NOMO-1 treated with DMSO at 0.1 percent for 48 hours (cell line): ENCODE results near the gene AAR2.
A peak's percentile ranks its signal among the peaks of the same experiment; 100 is the strongest.

Experiments
- DNase-seq: peaks from one replicate; lab custom pipeline; 2025; ENCODE audit not compliant: unreplicated experiment; lab: John Stamatoyannopoulos, UW

The AAR2 gene

DNA sequence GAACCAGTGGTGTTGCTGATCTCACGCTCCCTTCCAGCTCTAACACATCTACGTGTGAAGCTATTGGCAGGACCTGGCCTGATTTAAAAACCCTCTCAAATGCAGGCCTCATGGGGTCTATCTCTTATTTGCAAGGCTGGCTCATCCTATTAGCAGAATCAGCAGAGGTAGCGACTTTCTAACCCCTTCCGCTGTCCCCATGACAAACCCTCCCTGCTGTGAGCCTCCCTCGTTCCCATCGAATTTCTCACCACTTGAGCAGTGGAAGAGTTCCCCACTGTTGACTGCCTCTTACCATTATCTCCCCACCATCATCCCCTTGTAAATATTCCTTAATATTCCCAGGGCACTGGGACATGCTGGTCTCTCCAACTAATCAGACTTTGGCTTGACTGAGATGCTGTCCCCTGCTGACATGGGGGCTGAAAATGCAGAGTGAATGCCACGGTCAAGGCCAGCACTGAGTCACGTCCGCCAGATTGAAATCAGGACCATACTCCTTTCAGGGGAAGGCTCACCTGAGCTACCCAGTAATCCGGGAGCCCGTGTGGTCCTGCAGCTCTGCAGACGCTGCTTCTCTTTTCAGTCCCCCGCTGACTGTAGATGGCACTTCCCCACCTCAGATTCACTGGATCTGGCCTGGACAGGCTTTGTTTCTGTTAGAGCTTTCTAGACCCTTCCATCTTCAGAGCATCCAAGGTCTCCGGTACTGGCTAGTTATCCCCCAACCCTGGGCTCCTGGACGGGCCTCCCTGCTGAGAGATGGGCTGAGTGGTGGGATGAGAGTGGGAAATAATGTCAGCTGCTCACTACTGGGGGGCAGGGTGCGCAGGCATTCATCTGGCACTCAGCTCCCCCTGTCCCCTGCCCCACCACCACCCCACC, 23.1 kb downstream of the AAR2 start:
- DNase-seq = no peak

DNA sequence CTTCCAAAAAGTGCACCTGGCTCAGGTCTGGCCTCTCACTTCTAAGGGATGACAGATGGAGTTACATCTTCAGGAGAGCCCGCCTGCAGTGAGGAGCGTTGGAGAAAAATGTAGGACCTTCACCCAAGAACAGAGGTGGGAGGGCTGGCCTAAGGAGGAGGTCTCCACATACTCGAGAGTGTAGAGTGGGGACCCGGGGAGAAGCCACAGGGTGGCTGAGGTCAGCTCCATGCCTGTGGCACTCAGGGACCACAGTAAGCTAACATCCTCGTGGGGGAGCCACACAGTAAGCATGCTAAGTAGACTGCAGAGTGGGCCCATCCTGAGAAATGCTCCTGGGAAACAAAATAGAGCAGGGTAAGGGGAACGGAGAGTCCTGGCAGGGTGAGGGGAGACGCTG, 24.0 kb downstream of the AAR2 start:
- DNase-seq = no peak

DNA sequence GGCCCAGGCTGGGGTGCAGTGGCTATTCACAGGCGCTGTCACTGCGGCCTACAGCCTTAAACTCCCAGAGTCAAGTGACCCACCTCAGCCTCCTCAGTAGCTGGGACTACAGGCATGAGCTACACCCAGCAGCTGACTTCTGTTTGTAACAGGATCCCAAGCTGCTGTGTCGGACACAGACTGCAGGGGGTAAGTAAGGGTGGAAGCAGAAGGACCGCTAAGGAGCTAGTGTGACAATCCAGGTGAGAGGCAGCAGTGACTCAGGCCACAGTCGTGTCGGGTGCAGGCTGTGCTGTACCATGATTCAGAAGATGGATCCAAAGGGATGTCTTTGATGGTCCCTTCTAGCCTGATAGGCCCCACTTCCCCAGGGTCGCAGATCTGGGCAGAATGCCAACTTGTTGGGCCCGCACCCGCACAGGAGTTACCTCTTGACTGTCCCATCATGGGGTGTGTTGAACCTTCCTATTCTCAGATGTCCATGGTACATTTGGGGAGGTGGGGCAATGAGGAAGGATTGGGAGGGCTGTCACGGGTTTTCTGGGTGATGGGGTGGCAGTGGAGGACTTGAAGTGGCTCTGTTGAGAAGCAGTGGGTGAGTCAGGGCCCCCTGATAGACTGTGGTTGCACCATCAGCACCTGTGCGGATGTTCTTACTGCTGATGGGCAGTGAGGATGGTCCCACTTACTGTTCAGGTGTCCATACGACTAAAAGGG, 25.3 kb downstream of the AAR2 start:
- DNase-seq = no peak

DNA sequence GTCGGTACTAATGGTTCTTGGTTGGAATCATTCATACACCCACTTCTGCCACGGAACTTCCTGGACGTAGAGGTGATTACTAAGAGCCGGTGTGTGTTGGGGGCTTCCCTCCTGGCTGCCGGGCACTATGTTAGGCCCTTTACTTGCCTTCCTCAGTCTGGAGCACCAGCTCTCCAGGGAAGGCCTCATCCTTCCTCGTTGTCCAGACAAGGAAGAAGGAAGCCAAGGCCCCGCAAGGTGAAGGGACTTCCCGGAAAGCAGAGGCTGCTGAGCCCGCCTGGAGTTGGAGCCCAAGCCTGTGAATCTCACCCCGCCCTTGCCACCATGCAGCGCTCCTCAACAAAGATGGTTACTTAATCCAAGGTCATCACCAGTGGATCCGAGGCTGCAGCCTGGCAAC, 26.2 kb downstream of the AAR2 start:
- DNase-seq = no peak

DNA sequence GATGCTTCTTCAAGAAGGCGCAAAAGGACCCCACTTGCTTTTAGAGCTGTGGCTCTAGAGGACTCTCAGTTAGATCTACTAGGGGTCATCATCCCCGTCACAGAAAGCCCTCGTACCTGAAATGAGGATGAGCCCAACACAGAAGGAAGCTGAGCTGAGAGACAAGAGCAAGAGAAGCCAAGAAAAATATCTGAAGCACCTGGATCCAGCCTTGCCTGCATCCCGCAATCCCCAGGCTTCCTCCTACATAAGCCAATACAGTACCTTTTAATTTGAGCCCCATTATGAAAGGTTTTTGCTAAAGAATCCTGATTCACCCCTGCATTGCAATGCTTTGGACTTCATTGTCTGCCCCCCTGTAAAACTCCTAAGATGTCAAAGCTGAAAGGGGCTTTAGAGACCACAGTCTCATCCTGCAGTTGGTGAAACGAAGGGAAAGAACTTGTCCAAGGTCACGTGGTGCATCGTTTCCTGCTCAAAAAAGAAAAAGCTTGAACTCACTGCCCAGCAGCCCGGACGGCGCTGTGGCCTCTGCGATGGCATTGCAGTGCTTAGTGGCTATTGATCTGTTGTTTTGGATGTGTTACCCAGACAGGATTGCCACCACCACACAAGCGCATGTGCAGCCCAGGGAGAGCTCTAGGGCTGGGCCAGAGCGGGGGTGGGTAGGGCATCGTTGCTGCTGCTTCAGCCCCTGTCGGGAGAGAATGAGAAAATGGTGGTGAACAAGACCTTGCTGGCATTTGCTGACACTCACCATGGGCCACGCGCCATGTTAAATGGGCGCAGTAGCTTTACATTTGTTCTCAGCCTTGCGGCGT, 28.4 kb downstream of the AAR2 start:
- no peak for DNase-seq

DNA sequence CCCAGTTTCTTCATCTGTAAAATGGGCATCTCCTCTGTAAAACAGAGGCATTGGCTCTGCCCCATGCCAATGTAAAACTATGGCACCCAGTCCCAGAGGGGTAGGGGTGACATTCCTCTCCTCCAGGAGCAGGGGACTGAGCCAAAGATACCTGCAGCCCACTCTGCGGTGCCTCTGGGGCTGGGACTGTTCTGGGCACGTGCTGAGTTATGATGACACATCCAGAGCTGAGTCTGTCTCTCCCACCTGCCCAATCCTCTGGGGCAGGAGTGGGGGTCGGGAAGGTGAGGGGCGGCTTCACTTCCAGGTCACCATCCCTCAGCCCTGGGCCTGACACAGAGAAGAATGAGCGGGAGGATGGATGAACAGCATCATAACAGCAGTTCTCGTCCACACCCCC, 29.9 kb downstream of the AAR2 start:
- DNase-seq = no peak

DNA sequence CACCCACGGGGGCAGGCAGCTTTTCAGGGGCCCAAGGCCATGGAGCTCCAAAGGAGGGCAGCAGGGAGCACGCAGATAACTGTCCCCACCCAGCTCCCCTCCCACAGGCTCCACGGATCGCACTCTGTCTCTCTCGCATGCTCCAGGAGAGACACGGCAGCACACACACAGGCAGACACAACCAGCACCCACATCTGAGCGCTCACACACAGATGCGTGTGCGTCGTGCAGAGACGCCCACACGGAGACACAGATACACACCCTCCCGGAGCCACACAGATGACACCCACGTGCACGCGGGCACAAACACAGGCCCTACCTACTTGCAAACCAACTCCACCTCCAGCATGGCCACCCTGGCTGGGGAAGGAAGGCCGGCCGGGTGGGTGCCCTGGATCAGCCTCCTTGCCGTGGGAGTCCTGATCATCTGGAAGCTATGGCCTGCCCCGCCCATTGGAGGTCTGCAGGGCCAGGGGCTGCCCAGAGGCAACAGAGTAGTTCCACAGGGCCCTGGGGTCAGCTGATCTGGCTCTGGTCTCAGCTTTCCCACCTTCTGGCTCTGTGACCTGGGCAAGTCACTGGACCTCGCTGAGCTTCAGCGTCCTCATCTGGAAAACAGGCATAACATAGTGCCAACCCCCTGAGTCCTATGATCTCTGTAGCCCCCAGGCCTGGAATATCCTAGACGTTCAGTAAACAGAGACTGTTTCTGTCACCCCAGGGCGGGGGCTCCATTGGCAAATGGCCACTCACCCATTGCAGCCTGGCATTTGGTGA, 31.5 kb downstream of the AAR2 start:
- no peak for DNase-seq

DNA sequence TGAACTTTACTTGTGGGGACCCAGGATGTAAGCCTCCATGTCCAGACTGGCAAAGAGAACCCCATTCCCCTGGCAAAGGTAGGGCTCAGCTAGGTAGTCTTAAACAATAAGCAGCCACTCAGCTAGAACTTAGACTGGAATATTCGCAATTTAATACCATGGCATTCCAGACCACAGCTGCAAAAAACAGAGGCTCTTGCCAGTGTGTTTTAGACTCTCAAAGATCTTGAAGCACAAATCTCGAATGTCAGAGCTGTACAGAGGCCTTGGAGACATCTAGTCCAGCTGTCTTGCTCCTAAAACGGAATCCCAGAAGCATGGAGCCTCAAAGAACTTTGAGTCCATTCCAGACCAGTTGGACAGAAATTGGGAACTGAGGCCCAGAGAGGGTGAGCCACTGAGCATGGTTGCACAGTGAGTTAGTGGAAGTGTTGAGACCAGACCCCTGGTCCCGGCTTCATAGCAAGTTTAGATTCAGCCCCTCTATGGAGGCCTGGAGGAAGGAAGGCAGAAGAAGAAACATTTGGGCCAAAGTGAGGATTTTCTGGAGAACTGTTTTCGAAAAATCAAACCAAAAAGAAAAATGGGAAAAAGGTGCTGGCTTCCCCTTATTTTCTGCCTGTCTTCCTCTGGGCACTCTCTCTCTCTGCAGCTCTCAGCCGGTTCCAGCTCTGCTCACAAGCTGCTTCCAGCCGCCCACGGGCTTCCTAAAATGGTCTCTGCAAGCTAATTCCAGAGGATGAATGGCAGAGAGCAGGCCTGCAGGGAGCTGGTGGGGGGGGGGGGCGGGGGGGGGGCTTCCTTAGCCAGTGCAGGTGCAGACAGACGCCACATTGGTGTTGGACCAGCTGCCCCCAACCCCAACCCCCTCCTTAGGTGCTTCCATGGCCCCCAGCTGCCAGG, 32.4 kb downstream of the AAR2 start:
- no peak for DNase-seq

DNA sequence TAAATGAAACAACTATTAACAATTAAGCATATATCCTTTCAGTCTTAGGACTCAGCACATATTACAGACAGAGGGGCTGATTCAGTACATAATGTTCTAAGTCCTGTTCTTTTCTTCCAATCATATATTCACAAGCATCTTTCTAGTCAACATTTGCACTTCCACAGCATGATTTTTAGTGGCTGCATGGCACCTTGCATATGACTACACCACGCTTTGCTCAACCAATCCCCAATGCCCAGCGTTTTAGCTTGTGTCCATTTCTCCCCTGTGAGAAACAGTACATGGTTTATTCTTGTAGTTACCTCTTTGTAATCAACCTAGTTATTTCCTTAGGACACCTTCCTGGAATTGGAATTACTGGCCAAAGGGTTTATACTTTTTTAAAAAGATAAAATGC, 33.2 kb downstream of the AAR2 start:
- no peak for DNase-seq

DNA sequence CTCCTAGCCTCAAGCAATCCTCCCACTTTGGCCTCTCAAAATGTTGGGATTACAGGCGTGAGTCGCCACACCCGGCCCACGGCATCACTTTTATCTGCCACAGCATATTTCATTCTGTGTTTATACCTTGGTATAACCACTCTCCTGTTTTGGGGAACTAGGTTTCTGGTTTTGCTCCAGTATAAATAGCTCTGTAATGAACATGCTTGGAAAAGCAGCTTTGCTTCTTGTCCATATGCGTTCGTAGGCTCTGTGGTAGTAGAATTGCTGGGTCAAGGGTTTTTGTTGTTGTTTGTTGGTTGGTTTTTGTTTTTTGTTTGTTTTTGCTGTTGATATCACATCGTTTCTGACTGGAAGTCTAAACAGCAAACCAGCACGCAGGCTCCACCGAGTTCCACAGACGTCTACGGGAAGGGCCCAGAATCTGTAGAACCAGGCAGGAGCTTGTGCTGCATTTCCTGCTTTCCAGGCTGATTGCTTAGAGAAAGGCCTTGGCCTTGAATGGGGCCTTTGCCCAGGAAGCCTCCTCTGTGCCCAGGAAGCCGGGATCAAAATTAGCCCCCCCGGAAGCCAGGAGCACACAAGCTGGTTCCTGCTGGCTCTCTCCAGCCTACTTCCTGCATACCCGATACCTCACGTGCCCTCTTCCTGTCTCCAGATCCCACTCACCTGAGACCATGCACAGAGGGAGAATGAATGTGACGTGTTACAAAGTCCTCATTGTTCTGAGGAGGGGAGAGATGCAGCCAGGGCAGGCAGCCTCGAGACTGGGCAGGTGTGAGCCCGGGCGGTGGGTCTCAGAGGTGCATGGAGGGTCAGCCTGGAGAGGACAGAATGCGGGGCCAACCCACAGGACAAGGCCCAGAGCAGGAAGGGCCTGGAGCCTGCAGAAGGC, 34.7 kb downstream of the AAR2 start:
- DNase-seq = no peak

DNA sequence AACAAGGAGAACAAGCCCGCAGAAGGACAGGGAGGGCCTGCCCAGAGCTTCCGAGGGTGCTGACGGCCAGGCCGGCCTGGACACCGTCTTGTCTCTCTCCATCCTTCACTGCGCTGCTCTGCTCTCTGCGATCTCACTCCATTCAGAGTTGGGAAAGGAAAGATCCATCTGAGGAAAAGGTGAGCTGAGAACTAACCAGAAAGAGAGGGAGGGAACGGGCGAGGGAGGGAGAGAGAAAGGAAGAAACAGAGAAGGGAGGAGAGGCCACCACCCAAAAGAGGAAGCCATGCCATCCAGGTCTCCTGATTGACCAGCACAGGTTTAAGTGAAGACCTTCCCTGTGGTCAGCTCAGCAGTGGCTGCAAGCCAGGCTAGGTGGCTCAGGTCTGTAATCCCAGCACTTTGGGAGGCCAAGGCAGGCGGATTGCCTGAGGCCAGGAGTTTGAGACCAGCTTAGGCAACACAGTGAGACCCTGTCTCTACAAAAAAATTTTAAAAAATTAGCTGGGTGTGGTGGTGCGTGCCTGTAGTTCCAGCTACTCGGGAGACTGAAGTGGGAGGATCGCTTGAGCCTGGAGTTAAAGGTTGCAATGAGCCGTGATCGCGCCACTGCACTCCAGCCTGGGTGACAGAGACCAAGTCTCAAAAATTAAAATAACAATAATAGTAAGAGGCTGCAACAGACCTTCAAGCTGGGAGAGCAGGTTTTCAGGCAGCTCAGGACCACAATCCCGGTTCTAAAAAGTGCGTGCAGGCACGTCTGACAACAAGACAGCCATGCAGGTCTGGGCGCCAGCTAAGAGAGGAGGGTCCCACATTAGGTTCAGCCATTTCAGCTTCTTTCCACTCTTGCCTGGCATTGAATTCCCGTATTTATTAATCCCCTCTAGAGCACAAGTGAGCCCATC, 35.6 kb downstream of the AAR2 start:
- no peak for DNase-seq

DNA sequence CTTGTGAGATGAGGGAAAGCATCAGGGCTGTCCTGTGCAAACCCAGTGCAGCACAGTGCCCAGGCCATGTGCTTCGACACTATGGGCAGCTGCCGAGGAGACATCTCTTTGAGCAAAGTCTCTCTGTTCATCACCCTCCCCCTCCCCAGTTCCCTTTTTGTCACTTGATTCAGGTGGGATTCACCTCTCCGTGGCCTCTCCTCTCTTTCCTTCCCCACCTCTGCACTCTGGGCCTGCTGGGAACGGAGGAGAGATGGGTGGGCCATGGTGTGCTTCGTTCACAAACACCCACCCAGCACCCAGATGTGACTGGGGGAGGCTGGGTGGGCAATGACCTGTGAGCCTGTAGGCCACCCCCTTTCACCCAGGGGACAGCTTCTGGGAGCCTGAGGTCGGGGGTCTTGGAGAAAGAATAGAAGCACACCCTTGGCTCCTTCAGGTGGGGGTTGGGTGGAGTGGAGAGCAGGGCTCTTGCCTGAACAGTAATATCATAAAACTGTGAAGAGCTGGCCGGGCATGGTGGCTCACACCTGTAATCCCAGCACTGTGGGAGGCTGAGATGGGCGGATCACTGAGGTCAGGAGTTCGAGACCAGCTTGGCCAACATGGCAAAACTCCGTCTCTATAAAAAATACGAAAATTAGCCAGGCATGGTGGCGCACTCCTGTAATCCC, 36.4 kb downstream of the AAR2 start:
- no peak for DNase-seq

DNA sequence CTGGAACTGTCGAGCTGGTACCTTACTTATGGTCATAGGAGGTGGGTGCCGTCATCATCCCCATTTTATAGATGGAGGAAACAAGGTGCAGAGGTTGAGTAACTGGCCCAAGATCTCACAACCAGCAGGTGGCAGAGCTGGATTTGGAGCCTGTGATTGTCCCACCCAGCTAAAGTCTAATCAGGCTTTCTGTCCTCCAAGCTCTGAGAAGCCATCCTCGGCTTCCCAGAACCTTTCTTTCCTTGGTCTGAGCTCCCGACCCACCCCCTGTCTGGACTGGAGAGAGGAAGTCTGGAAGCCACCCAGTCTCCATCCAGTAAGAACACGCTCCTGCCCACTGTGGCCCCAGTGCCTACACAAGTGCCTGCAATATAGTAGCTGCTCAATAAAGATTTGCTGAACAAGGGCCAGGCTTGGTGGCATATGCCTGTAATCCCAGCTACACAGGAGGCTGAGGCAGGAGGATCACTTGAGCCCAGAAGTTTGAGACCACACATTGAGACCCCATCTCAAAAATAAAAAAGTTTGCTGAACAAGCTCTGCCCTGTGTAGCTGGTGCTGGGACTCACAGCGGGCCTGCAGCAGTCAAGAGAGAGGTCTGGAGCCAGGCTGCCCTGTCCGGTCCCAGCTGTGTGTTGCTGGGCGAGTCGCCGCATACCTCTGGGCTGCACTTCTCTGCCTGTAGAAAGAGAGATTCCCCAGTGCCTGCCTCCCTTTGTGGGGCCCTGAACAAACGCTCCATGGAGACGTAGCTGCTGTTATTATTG, 37.3 kb downstream of the AAR2 start:
- DNase-seq = peak; percentile 5

DNA sequence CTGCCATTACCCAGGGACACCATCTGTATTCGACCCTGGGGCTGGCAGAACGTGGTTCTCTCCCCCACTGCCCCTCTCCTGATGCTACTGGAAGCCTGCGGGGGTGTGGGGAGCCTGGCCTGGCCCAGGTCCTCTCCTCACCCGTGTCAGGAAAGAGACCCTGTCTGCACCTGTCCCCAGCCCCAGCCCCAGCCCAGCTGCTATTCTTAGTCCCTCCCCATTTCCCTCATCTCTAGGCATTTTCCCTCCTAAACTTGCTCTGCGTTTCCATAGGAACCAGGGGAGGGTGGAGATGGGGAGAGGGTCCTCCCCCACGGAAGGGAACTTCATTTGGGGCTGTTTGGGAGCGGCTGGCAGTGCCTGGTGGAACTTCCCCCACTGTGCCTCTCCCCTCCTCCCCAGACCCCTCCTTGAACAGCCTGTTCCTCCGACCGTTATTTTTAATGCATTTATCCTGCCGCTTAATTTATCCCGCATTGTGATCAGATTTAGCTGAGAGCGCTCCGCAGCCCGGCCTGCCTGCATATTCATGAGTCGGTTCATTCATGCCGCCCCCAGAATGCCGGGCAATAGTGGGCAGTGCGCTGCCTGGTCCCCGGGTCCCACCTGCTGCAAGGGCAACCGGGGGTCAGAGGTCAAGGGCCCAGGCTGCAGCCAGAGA, 38.0 kb downstream of the AAR2 start:
- DNase-seq = no peak

DNA sequence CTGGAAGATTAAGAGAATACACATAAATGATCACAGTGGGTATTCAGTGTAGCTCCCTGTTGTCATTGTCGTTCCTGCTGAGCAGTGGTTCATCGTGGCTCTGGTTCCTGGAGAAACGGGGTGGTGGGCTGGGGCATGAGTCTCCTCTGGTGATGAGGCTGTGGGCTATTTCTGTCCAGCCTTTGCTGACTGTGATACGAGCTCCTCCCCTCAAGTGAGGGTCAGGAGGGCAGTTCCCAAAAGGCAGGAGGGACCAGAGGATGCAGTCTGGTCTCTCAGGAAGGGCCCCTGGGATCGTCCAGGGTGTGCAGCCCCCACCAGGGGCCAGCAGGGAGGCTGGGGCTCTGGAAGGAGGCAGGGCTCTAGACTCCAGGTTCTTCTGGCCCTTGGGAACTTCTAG, 38.7 kb downstream of the AAR2 start:
- DNase-seq = no peak
